ENCODE results near the gene NACC1. TPM values are rescaled to one million over a fixed set of nuclear protein-coding genes. Genes with fewer than 3 reads are reported as not detected.

The NACC1 gene
- total RNA-seq, 1 experiment from 2014 or later = 55.9 TPM

GRCh38 chr19:13071444-13072187 lies 46.4 kb upstream of the NACC1 start:
- H3K36me3 Mint-ChIP-seq (ENCODE audit: insufficient read depth, unreplicated experiment) = peaks cover 15% of the 10 kb centered on the region
- no peak overlapping the region for H3K27ac Mint-ChIP-seq (ENCODE audit: low read depth, unreplicated experiment)
- H3K4me1 Mint-ChIP-seq (ENCODE audit: insufficient read depth, unreplicated experiment) = no peaks in the 10 kb centered on the region
- TF ChIP-seq CTCF (IDR thresholded peaks at IDR 0.05; ENCODE audit: unreplicated experiment) = no peak
- H3K4me3 Mint-ChIP-seq (ENCODE audit: unreplicated experiment) = no peak overlapping the region
- DNase-seq (ENCODE audit: unreplicated experiment) = no peak
- ChIA-PET CTCF (interaction anchor here (0.6 to 3.5 kb wide), 5 partner anchors 11 to 106 kb away, joined by 3 to 33 read pairs (median 3); no protein-coding TSS in a partner anchor), POLR2A (no interaction called here)
- no TSS peak for BruUV-seq (replicated peaks)
- no peaks in the 10 kb centered on the region for H3K9me3 Mint-ChIP-seq (ENCODE audit: unreplicated experiment)
- no peaks in the 10 kb centered on the region for H3K27me3 Mint-ChIP-seq (ENCODE audit: insufficient read depth, unreplicated experiment)
- intact Hi-C loops (cut with micrococcal nuclease) = no loop called here

DNA sequence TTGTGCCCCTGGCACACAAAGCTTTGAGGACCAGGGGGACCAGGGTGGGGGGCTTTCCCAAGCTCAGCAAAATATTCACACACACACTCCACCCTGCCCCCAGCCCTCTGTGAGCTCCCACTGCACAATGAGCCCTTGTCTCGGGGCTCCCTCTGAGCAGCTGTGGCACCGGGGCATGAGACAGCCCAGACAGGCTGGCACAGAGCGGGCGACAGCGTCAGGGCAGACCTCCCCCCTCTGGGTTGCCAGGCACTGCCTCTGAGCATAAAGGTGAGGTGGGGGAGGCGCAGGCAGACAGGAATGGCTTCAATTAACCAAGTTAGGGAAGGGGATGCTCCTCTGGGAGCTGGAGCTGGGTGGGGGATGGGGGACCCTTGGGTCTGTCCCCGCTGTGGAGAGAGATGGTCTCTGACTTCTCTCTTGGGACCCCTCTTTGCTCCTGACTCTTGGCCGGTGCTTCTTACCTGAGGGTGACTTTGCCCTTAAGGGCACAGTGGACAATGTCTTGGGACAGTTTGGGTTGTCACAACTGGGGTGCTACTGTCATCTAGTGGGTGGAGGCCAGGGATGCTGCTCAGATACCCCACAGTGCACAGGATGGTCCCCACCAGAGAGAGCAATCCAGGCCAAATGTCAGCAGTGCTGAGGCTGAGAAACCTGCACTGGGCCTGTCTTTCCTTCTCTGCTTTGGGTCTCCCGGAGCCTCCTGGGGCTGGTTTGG lies 45.7 kb upstream of the NACC1 start:
- intact Hi-C loops (cut with micrococcal nuclease) = no loop called here
- POLR2A ChIA-PET = no interaction called here
- DNase-seq (ENCODE audit: unreplicated experiment) = no peak
- no peak for TF ChIP-seq CTCF (IDR thresholded peaks at IDR 0.05; ENCODE audit: unreplicated experiment)
- CTCF ChIA-PET = interaction anchor here (0.6 to 3.5 kb wide), 4 partner anchors 12 to 107 kb away, joined by 3 to 33 read pairs (median 3); no protein-coding TSS in a partner anchor
- Mint-ChIP-seq H3K27ac (ENCODE audit: low read depth, unreplicated experiment) (no peak overlapping the region), H3K4me3 (ENCODE audit: unreplicated experiment) (no peak overlapping the region), H3K27me3 (ENCODE audit: insufficient read depth, unreplicated experiment) (no peaks in the 10 kb centered on the region), H3K4me1 (ENCODE audit: insufficient read depth, unreplicated experiment) (no peaks in the 10 kb centered on the region), H3K36me3 (ENCODE audit: insufficient read depth, unreplicated experiment) (peaks cover 15% of the 10 kb centered on the region), H3K9me3 (ENCODE audit: unreplicated experiment) (no peaks in the 10 kb centered on the region)
- no TSS peak for BruUV-seq (replicated peaks)

DNA sequence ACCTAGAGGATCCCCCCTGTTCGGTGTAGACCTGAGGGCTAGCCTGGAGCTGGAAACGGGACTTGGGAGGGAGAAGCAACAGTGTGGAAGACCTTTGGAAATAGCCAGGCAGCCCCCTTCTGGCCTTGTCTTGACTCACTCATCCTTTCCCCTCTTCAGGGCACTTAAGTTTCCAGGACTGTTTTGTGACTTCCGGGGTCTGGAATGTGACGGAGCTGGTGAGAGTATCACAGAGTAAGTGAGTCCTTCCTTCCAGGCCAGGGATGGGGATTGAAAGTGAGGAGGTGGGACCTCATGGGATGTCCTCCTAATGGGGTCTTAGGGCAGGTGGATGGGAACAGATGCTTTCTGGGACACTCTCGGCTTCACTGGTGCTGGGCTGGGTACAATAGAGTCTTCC lies 44.8 kb upstream of the NACC1 start:
- BruUV-seq (replicated peaks) = no TSS peak
- CTCF ChIA-PET = interaction anchor here (0.8 to 2.7 kb wide), 5 partner anchors 12 to 108 kb away, joined by 3 to 23 read pairs (median 5); no protein-coding TSS in a partner anchor
- intact Hi-C loops (cut with micrococcal nuclease) = no loop called here
- Mint-ChIP-seq H3K4me1 (ENCODE audit: insufficient read depth, unreplicated experiment) (no peaks in the 10 kb centered on the region), H3K4me3 (ENCODE audit: unreplicated experiment) (no peak overlapping the region), H3K9me3 (ENCODE audit: unreplicated experiment) (no peaks in the 10 kb centered on the region), H3K36me3 (ENCODE audit: insufficient read depth, unreplicated experiment) (peaks cover 15% of the 10 kb centered on the region), H3K27me3 (ENCODE audit: insufficient read depth, unreplicated experiment) (no peaks in the 10 kb centered on the region), H3K27ac (ENCODE audit: low read depth, unreplicated experiment) (no peak overlapping the region)
- POLR2A ChIA-PET = no interaction called here
- TF ChIP-seq CTCF (IDR thresholded peaks at IDR 0.05; ENCODE audit: unreplicated experiment) = no peak
- DNase-seq (ENCODE audit: unreplicated experiment) = no peak

DNA sequence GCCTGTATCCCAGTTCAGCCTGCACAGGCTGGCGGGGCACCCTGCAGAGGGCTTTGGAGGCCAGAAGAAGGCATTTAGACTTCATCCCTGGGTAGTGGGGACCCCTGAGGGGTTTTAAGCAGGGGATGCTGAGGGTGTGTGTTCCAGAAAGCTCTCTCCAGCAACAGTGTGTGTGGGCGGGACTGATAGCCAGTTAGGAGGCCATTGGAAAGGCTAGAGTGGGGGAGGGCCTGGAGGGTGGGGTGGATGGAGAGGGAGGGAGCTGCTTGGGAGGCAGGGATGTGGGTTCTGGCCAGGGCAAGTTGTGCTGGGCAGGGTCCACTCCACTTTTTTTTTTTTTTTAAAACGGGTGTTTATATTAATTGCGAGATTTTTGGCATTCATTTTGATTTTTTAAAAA lies 43.7 kb upstream of the NACC1 start:
- DNase-seq (ENCODE audit: unreplicated experiment) = no peak
- ChIA-PET CTCF (interaction anchor here (0.7 to 2.7 kb wide), 5 partner anchors 14 to 109 kb away, joined by 3 to 23 read pairs (median 5); no protein-coding TSS in a partner anchor), POLR2A (interaction anchor here (0.6 kb wide), 1 partner anchor 28 kb away, joined by 3 read pairs; no protein-coding TSS in a partner anchor)
- H3K36me3 Mint-ChIP-seq (ENCODE audit: insufficient read depth, unreplicated experiment) = peaks cover 21% of the 10 kb centered on the region
- peaks cover 7% of the 10 kb centered on the region for H3K4me1 Mint-ChIP-seq (ENCODE audit: insufficient read depth, unreplicated experiment)
- H3K9me3 Mint-ChIP-seq (ENCODE audit: unreplicated experiment) = no peaks in the 10 kb centered on the region
- intact Hi-C loops (cut with micrococcal nuclease) = no loop called here
- no peak overlapping the region for H3K27ac Mint-ChIP-seq (ENCODE audit: low read depth, unreplicated experiment)
- TF ChIP-seq CTCF (IDR thresholded peaks at IDR 0.05; ENCODE audit: unreplicated experiment) = no peak
- BruUV-seq (replicated peaks) = no TSS peak
- H3K27me3 Mint-ChIP-seq (ENCODE audit: insufficient read depth, unreplicated experiment) = no peaks in the 10 kb centered on the region
- H3K4me3 Mint-ChIP-seq (ENCODE audit: unreplicated experiment) = no peak overlapping the region
